H9 (cell line): ENCODE results near the gene RBP2. TPM values are rescaled to one million over a fixed set of nuclear protein-coding genes. Genes with fewer than 3 reads are reported as not detected.

Experiments used
- DNase-seq: peaks from one replicate; pipeline ENCODE4 v3.0.0-alpha.2; 2017
- H2AFZ ChIP-seq: one replicate; pipeline ENCODE4 v1.6.1; 2013; ENCODE audit warnings: mild to moderate bottlenecking, low read length, control low read depth, moderate library complexity
- H2AK5ac ChIP-seq: 2 replicates; pipeline ENCODE4 v1.6.1; 2013; ENCODE audit warnings: low read length, control low read depth, mixed read lengths; ENCODE audit not compliant: insufficient read length
- H2BK120ac ChIP-seq: one replicate; pipeline ENCODE4 v1.6.1; 2013; ENCODE audit warnings: low read depth, mild to moderate bottlenecking, low read length, control low read depth, inconsistent platforms; ENCODE audit not compliant: poor library complexity, severe bottlenecking
- H2BK12ac ChIP-seq: 2 replicates; pipeline ENCODE4 v1.6.1; 2013; ENCODE audit warnings: low read length, control low read depth, mixed read lengths, low read depth; ENCODE audit not compliant: insufficient read length
- H2BK15ac ChIP-seq: 2 replicates; pipeline ENCODE4 v1.6.1; 2013; ENCODE audit warnings: low read depth, low read length, control low read depth
- H2BK20ac ChIP-seq: one replicate; pipeline ENCODE4 v1.6.1; 2013; ENCODE audit warnings: low read depth, mild to moderate bottlenecking, low read length, control low read depth, inconsistent platforms; ENCODE audit not compliant: poor library complexity, severe bottlenecking
- H2BK5ac ChIP-seq: 2 replicates; pipeline ENCODE4 v1.6.1; 2013; ENCODE audit warnings: low read length, control low read depth, mixed read lengths; ENCODE audit not compliant: insufficient read length
- H3K14ac ChIP-seq: 2 replicates; pipeline ENCODE4 v1.6.1; 2013; ENCODE audit warnings: low read length, control low read depth; ENCODE audit not compliant: insufficient read depth
- H3K18ac ChIP-seq: 2 replicates; pipeline ENCODE4 v1.6.1; 2013; ENCODE audit warnings: low read depth, mild to moderate bottlenecking, mixed read lengths, low read length, control low read depth; ENCODE audit not compliant: insufficient read length
- H3K23ac ChIP-seq: 2 replicates; pipeline ENCODE4 v1.6.1; 2013; ENCODE audit warnings: low read length, control low read depth, mixed read lengths, low read depth; ENCODE audit not compliant: insufficient read length
- H3K23me2 ChIP-seq: 2 replicates; pipeline ENCODE4 v1.6.1; 2013; ENCODE audit warnings: low read depth, mild to moderate bottlenecking, mixed read lengths, low read length, control low read depth; ENCODE audit not compliant: insufficient read length, poor library complexity, severe bottlenecking
- H3K27ac ChIP-seq: 2 replicates; pipeline ENCODE4 v1.5.1; 2013; ENCODE audit warnings: low read length, control low read depth, mixed read lengths, low read depth; ENCODE audit not compliant: insufficient read length
- H3K27me3 ChIP-seq: 2 replicates; pipeline ENCODE4 v1.6.1; 2013; ENCODE audit warnings: low read length, control low read depth, inconsistent platforms; ENCODE audit not compliant: insufficient read depth
- H3K4ac ChIP-seq: 2 replicates; pipeline ENCODE4 v1.6.1; 2013; ENCODE audit warnings: low read depth, mild to moderate bottlenecking, control low read depth, inconsistent platforms, low read length, moderate library complexity
- H3K4me1 ChIP-seq: 2 replicates; pipeline ENCODE4 v1.6.1; 2013; ENCODE audit warnings: low read length, control low read depth, inconsistent platforms; ENCODE audit not compliant: insufficient read depth
- H3K4me2 ChIP-seq: 2 replicates; pipeline ENCODE4 v1.6.1; 2013; ENCODE audit warnings: low read length, control low read depth, mixed read lengths; ENCODE audit not compliant: insufficient read length, insufficient read depth
- H3K56ac ChIP-seq: 2 replicates; pipeline ENCODE4 v1.6.1; 2013; ENCODE audit warnings: low read depth, mild to moderate bottlenecking, mixed read lengths, low read length, control low read depth; ENCODE audit not compliant: insufficient read length
- H3K79me1 ChIP-seq: 2 replicates; pipeline ENCODE4 v1.6.1; 2013; ENCODE audit warnings: low read depth, mild to moderate bottlenecking, moderate library complexity, low read length, control low read depth, inconsistent platforms; ENCODE audit not compliant: insufficient read depth, poor library complexity, severe bottlenecking
- H3K79me2 ChIP-seq: 2 replicates; pipeline ENCODE4 v1.6.1; 2013; ENCODE audit warnings: low read length, control low read depth, inconsistent platforms; ENCODE audit not compliant: insufficient read depth
- H3K9ac ChIP-seq: 2 replicates; pipeline ENCODE4 v1.6.1; 2013; ENCODE audit warnings: low read length, control low read depth, mixed read lengths; ENCODE audit not compliant: insufficient read length; ENCODE audit errors: extremely low read depth
- H3K9me3 ChIP-seq: one replicate; pipeline ENCODE4 v1.6.1; 2013; ENCODE audit warnings: low read depth, low read length, inconsistent platforms; ENCODE audit not compliant: control insufficient read depth
- H3T11ph ChIP-seq: one replicate; pipeline ENCODE4 v1.6.1; 2013; ENCODE audit warnings: mild to moderate bottlenecking, low read length, control low read depth, inconsistent platforms
- H4K20me1 ChIP-seq: one replicate; pipeline ENCODE4 v1.6.1; 2013; ENCODE audit not compliant: control insufficient read depth, insufficient read length, insufficient read depth
- H4K5ac ChIP-seq: 2 replicates; pipeline ENCODE4 v1.6.1; 2013; ENCODE audit warnings: low read depth, mild to moderate bottlenecking, mixed read lengths, low read length, control low read depth; ENCODE audit not compliant: insufficient read length
- H4K8ac ChIP-seq: replicated peaks from 2 replicates; pipeline ENCODE4 v1.6.1; 2013; ENCODE audit warnings: low read length, control low read depth, mixed read lengths, low read depth; ENCODE audit not compliant: insufficient read length
- H4K91ac ChIP-seq: 2 replicates; pipeline ENCODE4 v1.6.1; 2013; ENCODE audit warnings: low read depth, mild to moderate bottlenecking, moderate library complexity, mixed read lengths, low read length, control low read depth; ENCODE audit not compliant: insufficient read length
- H3K27ac Mint-ChIP-seq, 3 experiments: 2 replicates in 2 of 3; 3 replicates in 1 of 3; pipeline ENCODE4 v1.8.0; 2020 to 2021; ENCODE audit warnings: mixed read lengths in 3 of 3, mild to moderate bottlenecking in 1 of 3, moderate library complexity in 1 of 3
- H3K27me3 Mint-ChIP-seq: 2 replicates; pipeline ENCODE4 v1.8.0; 2021; ENCODE audit warnings: low read depth, mild to moderate bottlenecking, moderate library complexity, mixed read lengths
- H3K36me3 Mint-ChIP-seq, 3 experiments: 2 replicates in 2 of 3; 3 replicates in 1 of 3; pipeline ENCODE4 v1.8.0; 2020 to 2021; ENCODE audit warnings: low read depth in 3 of 3, mixed read lengths in 3 of 3; ENCODE audit not compliant: insufficient read depth in 1 of 3
- H3K4me1 Mint-ChIP-seq, 2 experiments: 2 replicates each; pipeline ENCODE4 v1.8.0; 2020; ENCODE audit warnings: mixed read lengths in 2 of 2
- H3K4me3 Mint-ChIP-seq, 2 experiments: 2 replicates in 1 of 2; 3 replicates in 1 of 2; pipeline ENCODE4 v1.8.0; 2020 to 2021; ENCODE audit warnings: mild to moderate bottlenecking in 2 of 2, mixed read lengths in 2 of 2, moderate library complexity in 1 of 2
- H3K9me3 Mint-ChIP-seq, 2 experiments: 2 replicates in 1 of 2; 3 replicates in 1 of 2; pipeline ENCODE4 v1.8.0; 2020; ENCODE audit warnings: mild to moderate bottlenecking in 2 of 2, mixed read lengths in 2 of 2, moderate library complexity in 1 of 2
- CTCF ChIP-seq: fragments of 200-600 bp; sonication (generic); conservative IDR thresholded peaks from 3 replicates; pipeline ENCODE4 v1.8.0; 2021; ENCODE audit warnings: antibody characterized with exemption, mild to moderate bottlenecking
- WGBS: extraction: QIAGEN DNeasy Blood & Tissue Kit; methylation state at CpG from one replicate; pipeline ENCODE4 v1.1.7; 2013; ENCODE audit warnings: missing lambda C conversion rate, low lambda C conversion rate, mixed read lengths; ENCODE audit not compliant: insufficient read length; ENCODE audit errors: extremely low coverage; 5-methylcytosine and 5-hydroxymethylcytosine counted together
- total RNA-seq: library from RNA; stranded (reverse); gene quantifications from 2 replicates; pipeline ENCODE4 v1.2.1, GENCODE V29; 2021

Gene RBP2
- total RNA-seq, 1 experiment from 2014 or later, result not detected

GRCh38 chr3:139441656-139442055, 34.7 kb downstream of the RBP2 start:
- no peak for DNase-seq
- H4K20me1 ChIP-seq, result no peaks in the 10 kb centered on the region
- H3K56ac ChIP-seq, result no peak overlapping the region
- Mint-ChIP-seq H3K36me3 (no peaks in the 10 kb centered on the region), H3K27ac (no peak overlapping the region), H3K4me3 (no peak overlapping the region), H3K9me3 (no peaks in the 10 kb centered on the region), H3K4me1 (peaks cover 10 to 12% of the 10 kb centered on the region in 2 experiments), H3K27me3 (no peaks in the 10 kb centered on the region)
- no CpG with 5 or more reads among the region's 1 CpG for WGBS
- no peak overlapping the region for H3K9ac ChIP-seq
- H3K4ac ChIP-seq, result no peak overlapping the region
- no peak overlapping the region for H2BK15ac ChIP-seq
- H2BK120ac ChIP-seq, result no peak overlapping the region
- H3K79me1 ChIP-seq, result no peaks in the 10 kb centered on the region
- no peak overlapping the region for H2AFZ ChIP-seq
- no peaks in the 10 kb centered on the region for H3K9me3 ChIP-seq
- H3K23me2 ChIP-seq, result no peaks in the 10 kb centered on the region
- no peak overlapping the region for H2BK12ac ChIP-seq
- TF ChIP-seq CTCF, result no peak
- no peak overlapping the region for H2BK5ac ChIP-seq
- no peak overlapping the region for H4K5ac ChIP-seq
- no peak overlapping the region for H3K14ac ChIP-seq
- no peaks in the 10 kb centered on the region for H3K27me3 ChIP-seq
- H3K4me1 ChIP-seq, result peaks cover 2% of the 10 kb centered on the region; the same call in 1 of the 2 replicates
- no peak overlapping the region for H2AK5ac ChIP-seq
- H3K27ac ChIP-seq, result no peak overlapping the region
- no peak overlapping the region for H2BK20ac ChIP-seq
- H3K23ac ChIP-seq, result no peak overlapping the region
- H3T11ph ChIP-seq, result no peak overlapping the region
- no peak overlapping the region for H4K8ac ChIP-seq
- no peak overlapping the region for H3K4me2 ChIP-seq
- H3K18ac ChIP-seq, result no peak overlapping the region
- no peaks in the 10 kb centered on the region for H3K79me2 ChIP-seq
- H4K91ac ChIP-seq, result no peak overlapping the region
